ENCODE results near the gene ELP5. TPM values are rescaled to one million over a fixed set of nuclear protein-coding genes. Genes with fewer than 3 reads are reported as not detected.

The ELP5 gene
- polyA plus RNA-seq, 1 of the 3 experiments (the other 2 are of a cell fraction): 45.4 TPM

DNA sequence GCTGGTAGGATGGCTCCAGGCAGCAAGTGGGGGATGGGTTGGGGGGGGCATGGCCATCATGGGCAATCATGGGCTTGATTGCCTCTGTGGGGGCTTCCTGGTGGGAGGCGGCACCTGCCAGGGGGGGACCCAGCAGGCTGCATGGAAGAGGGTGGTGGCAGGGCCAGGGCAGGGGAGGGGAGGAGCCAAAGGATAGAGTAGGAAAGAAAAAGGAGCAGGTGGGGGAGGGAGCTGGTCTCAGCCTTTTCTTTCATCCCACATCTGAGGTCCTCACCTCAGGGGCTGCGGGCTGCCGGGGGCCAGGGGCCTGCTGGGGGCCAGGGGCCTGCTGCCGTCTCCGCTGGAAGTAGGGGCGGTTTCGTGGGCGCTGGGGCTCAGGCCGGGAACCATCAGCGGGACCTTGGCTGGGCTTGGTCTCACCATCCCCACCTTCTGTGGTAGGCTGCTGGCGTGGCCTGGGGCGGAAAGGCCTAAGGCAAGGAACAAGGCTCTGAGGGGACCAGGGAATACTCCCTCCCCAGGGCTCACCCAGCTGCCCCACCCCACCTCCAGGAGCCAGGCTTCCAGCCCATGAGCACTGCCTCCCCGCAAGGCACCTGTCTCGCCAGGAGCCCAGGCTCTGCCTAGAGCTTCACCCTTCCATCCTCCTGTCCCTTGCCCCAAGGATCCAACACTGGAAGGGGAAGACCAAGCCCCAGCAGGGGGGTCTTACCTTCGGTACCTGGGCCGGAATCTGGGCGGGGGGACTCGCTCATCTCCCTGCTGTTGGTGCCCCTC is 37.4 kb downstream of the ELP5 start:
- Histone ChIP-seq H4K20me1 (ENCODE audit: insufficient read depth) (no peaks in the 10 kb centered on the region), H3K4me3 (ENCODE audit: low read depth in 2 of 2, low read length in 1 of 2) (no peak overlapping the region), H3K4me2 (no peak overlapping the region), H3K9ac (no peak overlapping the region), H3K36me3 (replicated peaks in 1 of 2; ENCODE audit: control insufficient read depth in 1 of 2, insufficient read depth in 2 of 2, low read length in 1 of 2) (no peaks in the 10 kb centered on the region), H3K27me3 (ENCODE audit: insufficient read depth) (peaks cover 30% of the 10 kb centered on the region; the same call in 1 of the 2 replicates), H3K9me2 (no peaks in the 10 kb centered on the region), H3K4me1 (ENCODE audit: control insufficient read depth in 1 of 2, insufficient read depth in 2 of 2, low read depth in 1 of 2, low read length in 1 of 2) (peaks cover 0 to 3% of the 10 kb centered on the region in 2 experiments; a peak in 1 of 4 replicates), H3K27ac (ENCODE audit: low read depth in 2 of 2, low read length in 1 of 2) (no peak overlapping the region), H3F3A (replicated peaks; ENCODE audit: insufficient read depth) (peaks cover 5% of the 10 kb centered on the region), H3K79me2 (ENCODE audit: insufficient read depth) (no peaks in the 10 kb centered on the region), H2AFZ (ENCODE audit: low read depth) (no peak overlapping the region), H3K9me3 (no peaks in the 10 kb centered on the region)
- ChIA-PET CTCF (interaction anchor here (0.9 to 1.6 kb wide), 3 partner anchors 9 to 244 kb away, joined by 3 to 11 read pairs (median 4); partner anchors contain the start of gene SLC2A4), POLR2A (no interaction called here)
- no peak for TF ChIP-seq POLR2AphosphoS5 (IDR thresholded peaks at IDR 0.05; ENCODE audit: low read depth, low read length)
- no peak for TF ChIP-seq TAF1 (IDR thresholded peaks at IDR 0.05; ENCODE audit: borderline replicate concordance, low read depth, low read length)
- TF ChIP-seq GATA2 (CRISPR knock-in tag; IDR thresholded peaks at IDR 0.05): no peak
- no peak for TF ChIP-seq EZH2phosphoT487 (IDR thresholded peaks at IDR 0.05; ENCODE audit: borderline replicate concordance, low read depth)
- TF ChIP-seq, protein P1, sequence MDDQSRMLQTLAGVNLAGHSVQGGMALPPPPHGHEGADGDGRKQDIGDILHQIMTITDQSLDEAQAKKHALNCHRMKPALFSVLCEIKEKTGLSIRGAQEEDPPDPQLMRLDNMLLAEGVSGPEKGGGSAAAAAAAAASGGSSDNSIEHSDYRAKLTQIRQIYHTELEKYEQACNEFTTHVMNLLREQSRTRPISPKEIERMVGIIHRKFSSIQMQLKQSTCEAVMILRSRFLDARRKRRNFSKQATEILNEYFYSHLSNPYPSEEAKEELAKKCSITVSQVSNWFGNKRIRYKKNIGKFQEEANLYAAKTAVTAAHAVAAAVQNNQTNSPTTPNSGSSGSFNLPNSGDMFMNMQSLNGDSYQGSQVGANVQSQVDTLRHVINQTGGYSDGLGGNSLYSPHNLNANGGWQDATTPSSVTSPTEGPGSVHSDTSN (IDR thresholded peaks at IDR 0.05): no peak
- TF ChIP-seq RCOR1 (IDR thresholded peaks at IDR 0.05; ENCODE audit: low read length): no peak
- TF ChIP-seq JUND (IDR thresholded peaks at IDR 0.05): no peak
- no peak for TF ChIP-seq SMC3 (IDR thresholded peaks at IDR 0.05; ENCODE audit: low read depth, low read length)
- WGBS (ENCODE audit: low lambda C conversion rate): 44% methylated on average over 8 of the region's 18 CpGs
- DNase-seq: peak; percentile 29

DNA sequence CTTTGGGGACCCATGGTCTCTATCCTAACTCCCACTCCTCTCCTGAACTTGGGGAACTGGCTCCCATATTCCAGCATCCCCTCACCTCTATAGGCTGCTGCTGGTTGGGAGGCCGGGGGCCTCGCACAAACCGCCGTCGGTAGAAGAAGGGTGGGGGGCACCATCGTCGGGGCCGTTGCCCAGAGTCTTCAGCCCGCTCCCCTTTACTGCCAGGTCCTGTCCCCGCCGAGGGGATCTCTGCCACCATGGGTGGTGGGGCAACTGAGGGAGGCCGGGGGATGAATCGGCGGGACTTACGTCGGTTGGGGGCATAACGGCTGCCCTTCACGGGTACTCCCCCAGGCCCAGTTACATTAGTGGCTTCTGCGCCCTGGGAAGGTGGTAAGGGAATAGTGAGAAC is 38.2 kb downstream of the ELP5 start:
- 61% methylated on average over 8 of the region's 19 CpGs for WGBS (ENCODE audit: low lambda C conversion rate)
- Histone ChIP-seq H3K9ac (no peak overlapping the region), H3K27me3 (ENCODE audit: insufficient read depth) (peaks cover 30% of the 10 kb centered on the region; the same call in 1 of the 2 replicates), H3F3A (replicated peaks; ENCODE audit: insufficient read depth) (peaks cover 5% of the 10 kb centered on the region), H3K4me3 (ENCODE audit: low read depth in 2 of 2, low read length in 1 of 2) (no peak overlapping the region), H3K9me2 (no peaks in the 10 kb centered on the region), H3K4me1 (ENCODE audit: control insufficient read depth in 1 of 2, insufficient read depth in 2 of 2, low read depth in 1 of 2, low read length in 1 of 2) (peaks cover 0 to 6% of the 10 kb centered on the region in 2 experiments; a peak in 1 of 4 replicates), H3K79me2 (ENCODE audit: insufficient read depth) (no peaks in the 10 kb centered on the region), H3K9me3 (no peaks in the 10 kb centered on the region), H3K27ac (ENCODE audit: low read depth in 2 of 2, low read length in 1 of 2) (no peak overlapping the region), H3K4me2 (no peak overlapping the region), H3K36me3 (replicated peaks in 1 of 2; ENCODE audit: control insufficient read depth in 1 of 2, insufficient read depth in 2 of 2, low read length in 1 of 2) (no peaks in the 10 kb centered on the region), H4K20me1 (ENCODE audit: insufficient read depth) (no peaks in the 10 kb centered on the region), H2AFZ (ENCODE audit: low read depth) (no peak overlapping the region)
- DNase-seq: no peak
- ChIA-PET CTCF (interaction anchor here (0.9 to 1.6 kb wide), 3 partner anchors 9 to 244 kb away, joined by 3 to 11 read pairs (median 4); partner anchors contain the start of gene SLC2A4), POLR2A (no interaction called here)
- no peak for TF ChIP-seq NFIC (IDR thresholded peaks at IDR 0.05; ENCODE audit: borderline replicate concordance)
- TF ChIP-seq, protein P2, sequence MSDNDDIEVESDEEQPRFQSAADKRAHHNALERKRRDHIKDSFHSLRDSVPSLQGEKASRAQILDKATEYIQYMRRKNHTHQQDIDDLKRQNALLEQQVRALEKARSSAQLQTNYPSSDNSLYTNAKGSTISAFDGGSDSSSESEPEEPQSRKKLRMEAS (IDR thresholded peaks at IDR 0.05; ENCODE audit: low read depth): no peak
- no peak for TF ChIP-seq SIN3A (IDR thresholded peaks at IDR 0.05; ENCODE audit: borderline replicate concordance, low read depth, low read length)
- TF ChIP-seq RXRA (IDR thresholded peaks at IDR 0.05; ENCODE audit: borderline replicate concordance, low read depth): no peak
- TF ChIP-seq MEF2A (IDR thresholded peaks at IDR 0.05; ENCODE audit: borderline replicate concordance, low read depth): no peak
- no peak for TF ChIP-seq RFX5 (IDR thresholded peaks at IDR 0.05; ENCODE audit: low read length)
- TF ChIP-seq NRF1 (IDR thresholded peaks at IDR 0.05; ENCODE audit: low read depth, low read length): no peak
- TF ChIP-seq, protein P3, sequence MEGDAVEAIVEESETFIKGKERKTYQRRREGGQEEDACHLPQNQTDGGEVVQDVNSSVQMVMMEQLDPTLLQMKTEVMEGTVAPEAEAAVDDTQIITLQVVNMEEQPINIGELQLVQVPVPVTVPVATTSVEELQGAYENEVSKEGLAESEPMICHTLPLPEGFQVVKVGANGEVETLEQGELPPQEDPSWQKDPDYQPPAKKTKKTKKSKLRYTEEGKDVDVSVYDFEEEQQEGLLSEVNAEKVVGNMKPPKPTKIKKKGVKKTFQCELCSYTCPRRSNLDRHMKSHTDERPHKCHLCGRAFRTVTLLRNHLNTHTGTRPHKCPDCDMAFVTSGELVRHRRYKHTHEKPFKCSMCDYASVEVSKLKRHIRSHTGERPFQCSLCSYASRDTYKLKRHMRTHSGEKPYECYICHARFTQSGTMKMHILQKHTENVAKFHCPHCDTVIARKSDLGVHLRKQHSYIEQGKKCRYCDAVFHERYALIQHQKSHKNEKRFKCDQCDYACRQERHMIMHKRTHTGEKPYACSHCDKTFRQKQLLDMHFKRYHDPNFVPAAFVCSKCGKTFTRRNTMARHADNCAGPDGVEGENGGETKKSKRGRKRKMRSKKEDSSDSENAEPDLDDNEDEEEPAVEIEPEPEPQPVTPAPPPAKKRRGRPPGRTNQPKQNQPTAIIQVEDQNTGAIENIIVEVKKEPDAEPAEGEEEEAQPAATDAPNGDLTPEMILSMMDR (IDR thresholded peaks at IDR 0.05): no peak
- TF ChIP-seq POLR2AphosphoS5 (IDR thresholded peaks at IDR 0.05; ENCODE audit: low read depth, low read length): no peak
- no peak for TF ChIP-seq FOXM1 (IDR thresholded peaks at IDR 0.05; ENCODE audit: low read depth)

All from SK-N-SH (cell line).